GM18861 (cell line): Measurements from ENCODE around the gene CMTM1.
A peak's percentile ranks its signal among the peaks of the same experiment; 100 is the strongest.

Source experiments
- ATAC-seq: cut with Tn5 transposase; IDR thresholded peaks from one replicate; pipeline ENCODE4 v1.9.1; 2021; ENCODE audit not compliant: unreplicated experiment

The CMTM1 gene

GRCh38 chr16:66566051-66566901, at the start of gene CMTM1:
Gene CMTM1 (plus strand): TSS chr16:66566439. CDS start chr16:66566514, 75 bp downstream.
- ATAC-seq: no peak

DNA sequence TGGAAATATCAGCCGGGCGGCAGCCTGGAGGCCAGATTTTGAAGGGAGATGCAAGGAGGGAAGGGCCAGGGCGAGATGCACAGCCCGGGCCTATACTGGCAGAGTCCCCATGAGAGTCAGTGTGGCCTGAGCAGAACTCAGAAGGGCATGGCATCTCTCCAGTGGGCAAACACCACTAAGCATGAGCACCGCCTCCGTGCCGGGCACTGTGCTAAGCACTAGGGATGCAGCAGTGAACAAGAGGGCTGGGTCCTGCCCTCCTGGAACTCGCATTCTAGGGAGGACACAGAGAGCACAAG, 49.8 kb upstream of the CMTM1 start:
- no peak for ATAC-seq

- peak; percentile 92 for ATAC-seq
Measured at GRCh38 chr16:66516808-66517585, 49.2 kb upstream of the CMTM1 start.

- ATAC-seq: no peak
Measured at GRCh38 chr16:66517586-66518263, 48.5 kb upstream of the CMTM1 start.

GRCh38 chr16:66519482-66520373, 46.5 kb upstream of the CMTM1 start:
- ATAC-seq: no peak

DNA sequence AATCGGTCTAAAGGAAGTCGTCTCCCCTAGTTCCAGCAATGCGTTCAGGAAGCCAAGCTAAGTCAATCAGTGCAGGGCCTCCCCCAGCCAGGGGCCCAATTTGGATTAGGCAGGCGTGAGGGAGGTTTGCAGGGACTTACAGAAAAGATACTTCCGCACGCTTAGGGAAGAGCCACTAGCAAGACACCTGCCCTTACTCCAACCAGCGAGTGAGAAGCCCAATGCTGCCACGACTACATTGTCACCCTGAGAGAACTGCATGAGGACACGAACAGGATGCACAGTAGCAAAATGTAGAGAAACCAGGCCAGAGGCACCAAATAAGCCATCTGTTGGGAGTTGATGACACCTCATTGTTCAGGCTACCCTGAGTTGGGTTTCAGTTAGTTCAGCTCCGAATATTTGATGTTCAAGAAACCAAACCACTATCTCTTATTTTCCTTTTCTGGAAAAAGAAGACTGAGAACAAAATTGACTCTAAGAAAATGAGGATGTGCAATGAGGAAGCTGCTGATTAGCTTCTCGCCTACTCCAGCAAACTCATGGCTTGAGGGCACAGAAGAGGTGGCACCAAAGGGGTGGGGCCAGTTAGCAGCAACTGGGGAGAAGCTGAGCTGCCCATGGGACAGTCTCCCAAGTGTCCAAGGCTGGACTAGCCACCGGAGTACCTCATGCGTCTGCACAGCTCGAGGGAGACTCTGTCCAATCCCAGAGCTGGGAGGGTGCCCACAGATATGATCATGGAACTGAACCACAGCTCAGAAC, 45.7 kb upstream of the CMTM1 start:
- no peak for ATAC-seq

GRCh38 chr16:66521252-66521713, 45.0 kb upstream of the CMTM1 start:
- no peak for ATAC-seq

DNA sequence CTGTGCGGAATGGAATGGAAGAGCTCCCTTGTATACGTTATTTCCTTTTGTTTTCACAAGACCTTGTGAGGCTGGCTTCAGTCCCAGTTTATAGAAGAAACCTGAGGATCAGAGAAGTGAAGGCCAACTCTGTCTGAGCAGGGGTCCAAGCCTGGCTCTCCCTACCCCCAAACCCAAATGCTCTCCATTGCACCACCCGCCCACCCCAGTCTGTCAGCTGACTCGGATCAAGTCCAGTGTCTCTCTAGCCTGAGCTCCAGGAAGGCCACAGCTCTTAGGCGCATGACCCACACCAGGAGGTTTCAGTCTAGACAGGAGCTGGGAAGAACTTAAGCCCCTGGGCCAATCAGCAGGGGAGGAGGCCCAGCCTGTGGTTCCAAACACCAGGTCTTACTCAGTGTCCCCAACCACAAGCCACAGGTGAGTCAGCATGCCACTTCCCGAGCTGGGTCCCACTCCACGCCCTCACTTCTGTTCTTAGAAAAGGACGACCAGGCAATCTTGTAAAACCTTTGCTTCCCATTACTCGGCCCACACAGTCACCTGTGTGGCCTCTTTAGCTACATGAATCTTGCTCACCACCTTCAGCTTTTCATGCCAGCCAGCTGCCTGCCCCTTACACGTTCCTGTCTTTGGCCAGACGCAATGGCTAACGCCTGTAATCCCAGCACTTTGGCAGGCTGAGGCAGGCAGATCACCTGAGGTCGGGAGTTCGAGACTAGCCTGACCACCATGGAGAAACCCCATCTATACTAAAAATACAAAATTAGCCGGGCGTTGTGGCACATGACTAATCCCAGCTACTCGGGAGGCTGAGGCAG, 44.1 kb upstream of the CMTM1 start:
- ATAC-seq: peak; percentile 39

- ATAC-seq: no peak
Measured at GRCh38 chr16:66522816-66523590, 43.2 kb upstream of the CMTM1 start.

DNA sequence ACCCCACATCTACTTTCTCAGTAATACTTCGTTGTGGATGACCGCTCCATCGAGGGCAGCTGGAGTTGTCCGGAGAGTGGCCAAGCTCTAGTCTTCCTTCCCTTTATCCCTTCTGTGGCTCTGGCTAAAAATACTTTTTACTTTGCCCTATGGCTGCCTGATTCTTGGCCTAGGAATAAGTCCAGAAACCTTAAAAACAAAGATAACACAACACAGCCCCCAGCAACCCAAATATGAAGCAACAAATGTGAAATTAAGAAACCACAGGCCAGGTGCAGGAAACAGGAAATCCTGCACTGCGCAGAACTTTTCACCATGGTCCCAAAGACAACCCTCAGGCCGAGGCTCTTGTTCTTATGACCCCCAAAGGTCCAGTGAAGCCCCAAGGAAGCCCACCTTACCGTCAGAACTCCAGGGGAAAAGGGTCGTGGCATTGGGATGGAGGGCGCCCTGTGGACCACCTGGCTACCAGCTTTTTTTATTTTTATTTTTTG, 42.3 kb upstream of the CMTM1 start:
- peak; percentile 43 for ATAC-seq

DNA sequence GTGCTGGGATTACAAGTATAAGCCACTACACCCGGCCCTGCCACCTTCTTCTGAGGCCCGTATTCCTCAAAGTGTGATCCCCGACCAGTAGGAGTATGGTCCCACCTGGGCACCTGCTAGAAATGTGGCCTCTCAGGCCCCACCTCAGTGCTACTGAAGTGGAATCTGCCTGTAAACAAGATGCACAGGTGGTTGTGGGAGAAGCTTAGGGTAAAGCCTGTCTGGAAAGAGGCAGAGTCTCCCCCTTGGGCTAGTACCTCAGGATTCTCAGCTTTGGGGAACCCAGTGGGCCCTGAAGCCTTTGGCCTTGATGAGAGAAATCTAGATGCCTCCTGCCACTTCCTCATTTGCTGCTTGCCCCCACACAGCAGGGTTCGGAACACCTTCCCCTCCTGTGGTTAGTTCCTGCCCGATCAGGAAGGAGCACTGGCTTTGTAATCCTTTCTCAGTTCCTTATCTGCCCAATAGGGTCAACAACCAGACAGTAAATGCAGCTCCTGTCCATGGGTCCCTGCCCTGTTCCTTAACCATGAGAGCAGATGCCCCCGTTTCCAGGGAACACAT, 41.6 kb upstream of the CMTM1 start:
- ATAC-seq: peak; percentile 60

DNA sequence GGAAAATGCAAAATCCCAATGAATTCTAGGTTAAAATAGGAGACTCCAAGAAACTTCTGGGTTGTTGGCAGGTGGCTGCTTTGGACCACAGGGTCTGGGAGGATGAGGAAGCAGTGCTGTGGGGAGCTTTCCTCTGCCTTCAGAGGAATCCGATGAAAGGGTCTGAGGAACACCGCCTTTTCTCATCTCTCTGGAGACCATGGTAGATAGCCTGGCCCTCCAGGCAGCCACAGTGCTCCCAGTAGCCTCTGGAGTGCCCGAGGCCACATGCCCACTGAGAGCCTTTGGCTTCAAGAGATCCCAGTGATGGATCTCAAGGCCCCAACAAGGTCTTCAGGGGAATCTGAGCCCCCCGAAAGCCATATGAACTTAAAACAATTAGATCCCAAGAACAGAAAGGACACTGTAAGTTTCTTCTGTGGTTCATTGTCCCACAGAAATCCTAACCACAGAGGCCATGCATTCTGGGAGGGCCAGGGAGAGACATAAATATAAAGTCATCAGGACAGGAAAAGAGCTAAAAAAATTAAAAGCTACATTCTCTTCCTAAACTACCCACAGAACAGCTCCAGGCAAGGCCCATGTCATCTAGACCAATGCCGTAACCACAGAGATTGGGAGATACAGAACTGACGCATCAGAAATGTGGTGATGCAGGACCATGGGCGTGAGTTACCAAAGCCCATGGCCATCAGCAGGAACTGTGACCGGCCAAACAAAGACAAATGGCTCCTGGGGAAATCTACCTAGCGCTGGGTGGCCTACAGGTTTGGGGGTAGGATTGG, 40.7 kb upstream of the CMTM1 start:
- ATAC-seq: no peak

DNA sequence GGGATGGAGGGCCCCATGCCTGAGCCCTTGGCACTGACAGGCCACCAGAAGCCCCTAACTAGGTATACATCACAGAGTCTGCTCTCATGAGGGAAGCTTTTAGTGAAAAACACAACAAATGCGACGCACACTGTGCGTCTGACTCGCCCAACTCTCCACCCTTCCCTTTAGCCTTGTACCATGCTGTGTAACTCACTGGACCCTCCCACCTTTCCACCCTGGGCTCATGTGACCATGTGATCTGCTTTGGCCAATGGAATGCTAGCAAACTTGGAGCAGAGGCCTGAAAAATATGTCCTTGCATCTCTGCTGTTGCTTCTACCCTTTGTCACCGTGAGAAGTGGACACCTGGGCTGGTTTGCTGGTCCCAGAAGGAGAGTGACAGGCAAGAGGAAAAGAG, 37.9 kb upstream of the CMTM1 start:
- ATAC-seq: no peak

DNA sequence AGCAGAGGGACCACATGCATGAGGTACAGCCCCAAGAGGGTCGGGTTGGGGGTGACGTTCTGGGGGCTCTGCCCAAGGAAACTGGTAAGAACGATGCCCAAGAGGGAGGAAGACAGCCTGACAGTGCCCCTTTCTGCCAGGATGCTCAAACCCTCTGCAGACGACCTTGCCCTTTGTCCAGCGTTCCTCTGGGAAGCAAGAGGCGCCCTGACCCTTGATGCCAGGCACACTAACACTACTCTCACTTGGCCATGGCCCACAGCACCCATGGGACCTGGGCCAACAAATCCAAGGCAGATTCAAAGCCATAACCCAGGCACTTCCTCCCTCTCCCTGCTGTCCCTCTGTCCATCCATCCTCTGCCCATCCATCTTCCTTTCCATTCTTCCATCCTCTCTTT, 36.8 kb upstream of the CMTM1 start:
- ATAC-seq: no peak

DNA sequence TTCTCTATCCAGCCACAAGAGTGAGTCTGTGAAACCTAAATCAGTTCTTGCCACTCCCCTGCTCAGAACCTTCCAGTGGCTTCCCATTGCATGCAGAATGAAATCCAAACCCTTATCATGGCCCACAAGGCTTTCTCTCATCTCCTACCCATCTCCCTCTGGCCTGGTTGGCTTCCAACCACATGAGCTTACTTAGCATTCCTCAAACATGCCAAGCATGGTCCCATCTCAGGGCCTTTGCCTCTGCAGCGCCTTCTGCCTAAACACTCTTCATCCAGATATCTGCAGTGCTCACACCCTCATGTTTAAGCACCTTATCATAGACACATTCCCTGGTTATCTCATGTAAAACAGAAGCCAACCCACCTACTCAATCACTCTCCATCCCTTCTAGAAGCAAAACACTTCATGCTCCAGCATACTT, 31.9 kb upstream of the CMTM1 start:
- no peak for ATAC-seq

- ATAC-seq: no peak
Measured at GRCh38 chr16:66536525-66536924, 29.7 kb upstream of the CMTM1 start.

GRCh38 chr16:66537236-66537635, 29.0 kb upstream of the CMTM1 start:
- no peak for ATAC-seq
